ENCODE measurements around the gene PTPRD. TPM values are rescaled to one million over a fixed set of nuclear protein-coding genes. Genes with fewer than 3 reads are reported as not detected.

The PTPRD gene
- total and polyA plus RNA-seq, 10 donors, result 0.08 to 11.7 (median 2.9) TPM

- intact Hi-C loops (cut with DNase I; ENCODE audit: low total_unique reads), result no loop called here
- Histone ChIP-seq H3K27ac (no peak overlapping the region), H3K27me3 (replicated peaks in 1 of 7) (no peaks in the 10 kb centered on the region), H3K9me3 (no peaks in the 10 kb centered on the region), H3K36me3 (no peaks in the 10 kb centered on the region), H3K4me1 (no peaks in the 10 kb centered on the region), H3K4me3 (no peak overlapping the region)
- no peak for DNase-seq
- TF ChIP-seq, protein P1, sequence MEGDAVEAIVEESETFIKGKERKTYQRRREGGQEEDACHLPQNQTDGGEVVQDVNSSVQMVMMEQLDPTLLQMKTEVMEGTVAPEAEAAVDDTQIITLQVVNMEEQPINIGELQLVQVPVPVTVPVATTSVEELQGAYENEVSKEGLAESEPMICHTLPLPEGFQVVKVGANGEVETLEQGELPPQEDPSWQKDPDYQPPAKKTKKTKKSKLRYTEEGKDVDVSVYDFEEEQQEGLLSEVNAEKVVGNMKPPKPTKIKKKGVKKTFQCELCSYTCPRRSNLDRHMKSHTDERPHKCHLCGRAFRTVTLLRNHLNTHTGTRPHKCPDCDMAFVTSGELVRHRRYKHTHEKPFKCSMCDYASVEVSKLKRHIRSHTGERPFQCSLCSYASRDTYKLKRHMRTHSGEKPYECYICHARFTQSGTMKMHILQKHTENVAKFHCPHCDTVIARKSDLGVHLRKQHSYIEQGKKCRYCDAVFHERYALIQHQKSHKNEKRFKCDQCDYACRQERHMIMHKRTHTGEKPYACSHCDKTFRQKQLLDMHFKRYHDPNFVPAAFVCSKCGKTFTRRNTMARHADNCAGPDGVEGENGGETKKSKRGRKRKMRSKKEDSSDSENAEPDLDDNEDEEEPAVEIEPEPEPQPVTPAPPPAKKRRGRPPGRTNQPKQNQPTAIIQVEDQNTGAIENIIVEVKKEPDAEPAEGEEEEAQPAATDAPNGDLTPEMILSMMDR (IDR thresholded peaks at IDR 0.05 in 8 of 11, conservative IDR thresholded peaks at IDR 0.05 in 3 of 11), result no peak
- TF ChIP-seq POLR2AphosphoS5 (IDR thresholded peaks at IDR 0.05) (no peak), POLR2A (IDR thresholded peaks at IDR 0.05) (no peak)
- 90 to 95% (median 92%) methylated on average over 3 of the region's 3 CpGs for WGBS, 5 donors
These were observed 2200.5 kb downstream of the PTPRD start for GRCh38 chr9:8412327-8412726.

- no peaks in the 10 kb centered on the region for H3K36me3 ChIP-seq
- 74 to 90% (median 83%) methylated on average over 9 of the region's 9 CpGs for WGBS, 5 donors
- H3K9me3 ChIP-seq, result no peaks in the 10 kb centered on the region
- H3K4me3 ChIP-seq, result no peak overlapping the region
- H3K4me1 ChIP-seq, result no peaks in the 10 kb centered on the region
- intact Hi-C loops (cut with DNase I; ENCODE audit: low total_unique reads), result no loop called here
- H3K27me3 ChIP-seq (replicated peaks in 1 of 7), result no peaks in the 10 kb centered on the region
- no peak for DNase-seq
- no peak for TF ChIP-seq POLR2A (IDR thresholded peaks at IDR 0.05)
- TF ChIP-seq POLR2AphosphoS5 (IDR thresholded peaks at IDR 0.05), result no peak
- TF ChIP-seq, protein P1 (IDR thresholded peaks at IDR 0.05 in 8 of 11, conservative IDR thresholded peaks at IDR 0.05 in 3 of 11), result no peak
- H3K27ac ChIP-seq, result no peak overlapping the region
These were observed 2204.1 kb downstream of the PTPRD start for GRCh38 chr9:8408575-8409190.

DNA sequence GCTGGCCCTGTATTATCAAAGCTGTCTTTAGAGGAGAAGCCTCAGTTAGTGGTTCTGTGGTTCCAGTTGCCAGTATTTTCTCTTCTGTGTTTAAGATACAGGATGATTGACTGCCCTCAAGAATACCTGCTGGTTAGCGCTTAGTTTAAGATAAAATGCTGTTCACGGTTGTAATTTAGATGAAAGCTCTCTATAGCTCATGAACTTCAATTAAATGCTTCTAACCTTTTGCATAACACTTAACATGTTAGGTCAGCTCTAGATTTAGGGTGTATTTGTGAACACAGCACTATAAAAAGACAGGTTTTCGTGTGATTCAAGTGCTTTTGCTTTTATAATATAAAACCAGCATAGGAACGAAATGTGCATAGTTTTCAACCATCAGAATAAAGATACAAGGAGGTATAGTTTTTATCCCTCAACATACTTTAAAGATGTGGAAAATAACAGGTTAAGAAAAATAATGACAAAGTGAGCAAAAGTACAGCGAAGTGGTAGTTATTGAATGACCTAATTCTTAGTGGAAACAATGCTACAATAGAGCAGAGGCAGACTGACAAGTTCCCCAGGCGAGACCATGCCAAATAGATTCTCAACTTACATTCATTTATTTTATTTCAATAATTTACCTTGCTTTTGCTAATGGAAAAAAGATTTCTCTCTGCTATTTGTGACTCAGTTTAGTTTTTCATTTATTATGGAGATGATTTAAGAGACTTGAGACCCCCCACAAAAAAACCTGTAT, 2210.7 kb downstream of the PTPRD start:
- no peaks in the 10 kb centered on the region for H3K36me3 ChIP-seq
- intact Hi-C loops (cut with DNase I; ENCODE audit: low total_unique reads), result no loop called here
- H3K4me3 ChIP-seq, result no peak overlapping the region
- no peaks in the 10 kb centered on the region for H3K9me3 ChIP-seq
- no peak for DNase-seq
- H3K4me1 ChIP-seq, result no peaks in the 10 kb centered on the region
- WGBS, 5 donors, result 70 to 86% (median 83%) methylated on average over 6 of the region's 6 CpGs
- TF ChIP-seq POLR2AphosphoS5 (IDR thresholded peaks at IDR 0.05), result no peak
- TF ChIP-seq, protein P1 (IDR thresholded peaks at IDR 0.05 in 8 of 11, conservative IDR thresholded peaks at IDR 0.05 in 3 of 11), result no peak
- no peak for TF ChIP-seq POLR2A (IDR thresholded peaks at IDR 0.05)
- H3K27me3 ChIP-seq (replicated peaks in 1 of 7), result no peaks in the 10 kb centered on the region
- H3K27ac ChIP-seq, result no peak overlapping the region

GRCh38 chr9:8400378-8400777, 2212.4 kb downstream of the PTPRD start:
- Histone ChIP-seq H3K4me3 (no peak overlapping the region), H3K4me1 (no peaks in the 10 kb centered on the region), H3K9me3 (no peaks in the 10 kb centered on the region), H3K27me3 (replicated peaks in 1 of 7) (no peaks in the 10 kb centered on the region), H3K36me3 (no peaks in the 10 kb centered on the region), H3K27ac (no peak overlapping the region)
- TF ChIP-seq POLR2AphosphoS5 (IDR thresholded peaks at IDR 0.05) (no peak), POLR2A (IDR thresholded peaks at IDR 0.05) (no peak)
- TF ChIP-seq, protein P1 (IDR thresholded peaks at IDR 0.05 in 8 of 11, conservative IDR thresholded peaks at IDR 0.05 in 3 of 11), result no peak
- 73 to 81% (median 78%) methylated on average over 1 of the region's 1 CpG for WGBS, 5 donors
- no peak for DNase-seq
- intact Hi-C loops (cut with DNase I; ENCODE audit: low total_unique reads), result no loop called here
